ENCODE data around the gene NIPBL.

NIPBL gene

DNA sequence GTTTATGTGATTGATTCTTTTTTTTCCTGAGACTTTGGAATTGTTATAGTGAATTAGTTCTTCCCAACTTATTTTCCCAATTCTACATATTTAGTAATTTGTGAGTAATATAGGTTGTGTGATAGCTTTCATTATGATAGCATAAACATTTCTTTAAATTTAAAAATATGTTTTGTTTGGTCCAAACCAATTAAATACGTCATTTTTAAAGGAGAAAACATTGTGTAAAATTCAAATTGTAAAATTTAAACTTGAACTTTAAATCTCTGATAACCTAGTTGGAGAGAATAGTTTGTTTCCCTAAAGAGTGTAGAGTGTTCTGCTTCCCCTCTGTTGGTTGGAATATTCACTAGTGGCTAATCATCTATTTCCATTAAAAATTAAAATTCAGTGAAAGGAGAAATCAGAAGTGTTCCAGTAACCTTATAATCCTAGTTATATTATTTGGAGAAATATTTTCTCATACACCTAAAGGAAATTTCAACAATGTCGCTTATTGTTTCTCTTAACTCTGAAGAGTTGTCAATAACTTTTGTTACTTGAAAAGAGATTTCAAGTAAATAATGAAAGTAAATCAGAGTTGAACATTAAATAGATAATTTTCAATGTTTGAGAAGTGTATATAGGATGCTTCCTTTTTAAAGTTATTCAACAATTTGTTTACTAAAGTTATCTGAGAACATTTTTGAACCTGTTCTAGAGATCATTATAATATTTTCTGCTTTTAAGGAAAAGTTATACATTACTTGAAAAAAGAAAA lies 2.9 kb downstream of the NIPBL start:
- no peak for DNase-seq (ENCODE audit: low read depth, low spot score)
- in situ Hi-C loops (cut with HindIII; ENCODE audit: low sequenced_read_pairs) = no loop called here
- peak overlapping the region; percentile 70 for H3K4me3 ChIP-seq (ENCODE audit: low read depth, low read length)
- TF ChIP-seq, protein P1, sequence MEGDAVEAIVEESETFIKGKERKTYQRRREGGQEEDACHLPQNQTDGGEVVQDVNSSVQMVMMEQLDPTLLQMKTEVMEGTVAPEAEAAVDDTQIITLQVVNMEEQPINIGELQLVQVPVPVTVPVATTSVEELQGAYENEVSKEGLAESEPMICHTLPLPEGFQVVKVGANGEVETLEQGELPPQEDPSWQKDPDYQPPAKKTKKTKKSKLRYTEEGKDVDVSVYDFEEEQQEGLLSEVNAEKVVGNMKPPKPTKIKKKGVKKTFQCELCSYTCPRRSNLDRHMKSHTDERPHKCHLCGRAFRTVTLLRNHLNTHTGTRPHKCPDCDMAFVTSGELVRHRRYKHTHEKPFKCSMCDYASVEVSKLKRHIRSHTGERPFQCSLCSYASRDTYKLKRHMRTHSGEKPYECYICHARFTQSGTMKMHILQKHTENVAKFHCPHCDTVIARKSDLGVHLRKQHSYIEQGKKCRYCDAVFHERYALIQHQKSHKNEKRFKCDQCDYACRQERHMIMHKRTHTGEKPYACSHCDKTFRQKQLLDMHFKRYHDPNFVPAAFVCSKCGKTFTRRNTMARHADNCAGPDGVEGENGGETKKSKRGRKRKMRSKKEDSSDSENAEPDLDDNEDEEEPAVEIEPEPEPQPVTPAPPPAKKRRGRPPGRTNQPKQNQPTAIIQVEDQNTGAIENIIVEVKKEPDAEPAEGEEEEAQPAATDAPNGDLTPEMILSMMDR (IDR thresholded peaks at IDR 0.05; ENCODE audit: low read depth, low read length) = no peak

DNA sequence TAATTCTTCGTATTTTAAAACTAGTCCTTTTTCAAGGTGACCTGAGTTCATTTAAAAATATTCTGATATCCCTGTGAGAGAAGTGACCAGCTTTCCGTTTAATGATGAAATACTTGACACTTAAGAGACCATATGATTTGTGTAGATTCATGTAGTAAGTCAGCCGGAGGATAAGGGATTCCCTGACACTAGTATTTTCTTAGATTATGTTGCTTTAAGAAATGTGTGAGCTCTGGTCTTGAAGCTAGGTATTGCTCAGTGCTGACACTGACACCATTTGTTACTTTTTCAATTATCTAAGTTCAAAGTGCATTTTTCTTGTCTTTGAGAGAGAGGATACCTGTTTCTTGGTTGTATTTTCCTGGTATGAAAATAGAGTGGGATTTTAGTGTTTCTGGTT lies 4.2 kb downstream of the NIPBL start:
- TF ChIP-seq, protein P1 (IDR thresholded peaks at IDR 0.05; ENCODE audit: low read depth, low read length) = no peak
- no peak overlapping the region for H3K4me3 ChIP-seq (ENCODE audit: low read depth, low read length)
- in situ Hi-C loops (cut with HindIII; ENCODE audit: low sequenced_read_pairs) = no loop called here
- no peak for DNase-seq (ENCODE audit: low read depth, low spot score)

DNA sequence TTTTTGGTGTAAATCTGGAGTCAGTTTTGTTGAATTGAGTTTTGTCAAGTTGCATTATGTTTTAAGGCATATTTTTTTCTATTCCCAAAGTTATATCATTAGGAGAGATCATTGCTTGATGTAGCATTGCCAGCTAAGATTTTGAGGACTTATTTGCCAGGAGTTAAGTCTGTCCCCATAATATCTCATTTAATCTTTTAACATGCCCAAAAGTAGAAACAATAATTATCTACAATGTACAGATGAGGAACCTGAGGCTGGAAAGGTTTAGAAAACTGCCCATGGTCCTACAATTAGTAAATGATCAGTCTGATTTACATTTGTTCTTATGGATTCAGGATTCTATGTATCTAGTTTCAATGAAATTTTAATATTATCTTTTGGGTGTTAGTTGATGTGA lies 4.7 kb downstream of the NIPBL start:
- TF ChIP-seq, protein P1 (IDR thresholded peaks at IDR 0.05; ENCODE audit: low read depth, low read length) = no peak
- H3K4me3 ChIP-seq (ENCODE audit: low read depth, low read length) = no peak overlapping the region
- in situ Hi-C loops (cut with HindIII; ENCODE audit: low sequenced_read_pairs) = no loop called here
- DNase-seq (ENCODE audit: low read depth, low spot score) = no peak

DNA sequence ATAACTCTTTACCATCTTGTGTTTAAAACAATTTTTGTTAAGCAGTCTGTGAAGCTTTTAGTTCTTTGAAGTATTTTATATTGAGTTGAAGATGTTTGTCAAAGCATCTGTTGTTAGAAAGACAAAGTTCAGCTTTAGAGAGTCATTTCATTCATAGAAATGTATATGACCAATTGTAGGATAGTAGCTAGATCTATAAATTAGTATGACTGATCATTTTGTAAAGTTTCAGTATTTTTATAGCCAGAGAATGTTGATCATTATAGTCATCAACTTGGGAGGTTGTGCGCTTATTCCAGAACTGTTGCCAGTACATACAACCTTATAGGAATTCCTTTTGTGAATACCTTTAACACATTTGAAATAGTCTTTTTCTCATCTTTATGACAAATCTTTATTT lies 5.2 kb downstream of the NIPBL start:
- DNase-seq (ENCODE audit: low read depth, low spot score) = no peak
- in situ Hi-C loops (cut with HindIII; ENCODE audit: low sequenced_read_pairs) = no loop called here
- TF ChIP-seq, protein P1 (IDR thresholded peaks at IDR 0.05; ENCODE audit: low read depth, low read length) = no peak
- no peak overlapping the region for H3K4me3 ChIP-seq (ENCODE audit: low read depth, low read length)

DNA sequence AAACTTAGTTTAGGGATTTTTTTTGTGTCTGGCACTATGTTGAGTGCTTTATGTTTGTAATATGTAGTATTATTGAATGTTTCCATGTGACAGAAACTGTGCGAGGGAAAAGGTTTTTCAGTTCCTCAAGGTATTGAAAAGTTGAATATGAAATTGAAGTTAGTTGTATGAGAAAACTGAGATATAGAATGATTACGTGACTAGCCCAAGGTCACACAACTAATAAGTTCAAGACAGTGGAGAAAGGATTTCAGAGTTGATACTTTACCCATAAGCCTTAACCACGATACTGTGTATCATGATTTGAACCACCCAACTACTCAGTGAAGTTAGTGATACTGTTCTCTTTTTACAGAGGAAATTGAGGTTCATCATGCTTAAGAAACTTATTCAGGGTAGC lies 5.7 kb downstream of the NIPBL start:
- TF ChIP-seq, protein P1 (IDR thresholded peaks at IDR 0.05; ENCODE audit: low read depth, low read length) = no peak
- no peak overlapping the region for H3K4me3 ChIP-seq (ENCODE audit: low read depth, low read length)
- DNase-seq (ENCODE audit: low read depth, low spot score) = no peak
- in situ Hi-C loops (cut with HindIII; ENCODE audit: low sequenced_read_pairs) = no loop called here

DNA sequence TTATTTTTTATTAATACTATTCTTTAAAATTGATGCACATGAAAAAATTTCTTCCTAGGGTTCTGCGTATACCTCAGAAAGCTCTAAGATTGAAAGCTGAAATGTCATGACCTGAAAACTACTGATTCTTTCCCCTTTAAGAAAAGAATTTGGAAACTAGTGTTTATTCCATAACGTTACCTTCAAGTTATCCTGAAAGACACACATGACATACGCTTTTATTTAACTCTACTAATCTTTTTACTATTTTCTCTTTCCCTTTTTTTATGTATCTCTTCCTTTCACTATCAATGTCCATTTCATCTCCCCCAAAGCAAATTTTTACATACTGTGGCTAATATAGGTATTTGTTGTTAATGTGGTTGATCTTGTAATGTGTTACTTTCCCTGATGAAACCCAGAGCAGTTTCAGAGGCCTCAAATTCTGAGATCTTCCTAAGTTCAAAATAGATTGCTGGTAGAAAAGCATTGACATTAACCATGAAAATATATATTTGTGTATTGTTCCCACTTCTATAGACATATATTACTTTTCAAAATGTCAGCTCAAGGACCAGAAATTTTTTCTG lies 7.4 kb downstream of the NIPBL start:
- TF ChIP-seq, protein P1 (IDR thresholded peaks at IDR 0.05; ENCODE audit: low read depth, low read length) = no peak
- no peak for DNase-seq (ENCODE audit: low read depth, low spot score)
- in situ Hi-C loops (cut with HindIII; ENCODE audit: low sequenced_read_pairs) = no loop called here
- no peak overlapping the region for H3K4me3 ChIP-seq (ENCODE audit: low read depth, low read length)

All from astrocyte of the spinal cord (primary cell).